ENCODE measurements around the gene MAST2.

GRCh38 chr1:45827256-45827655 is 23.8 kb downstream of the MAST2 start:
- TF ChIP-seq, protein P1, sequence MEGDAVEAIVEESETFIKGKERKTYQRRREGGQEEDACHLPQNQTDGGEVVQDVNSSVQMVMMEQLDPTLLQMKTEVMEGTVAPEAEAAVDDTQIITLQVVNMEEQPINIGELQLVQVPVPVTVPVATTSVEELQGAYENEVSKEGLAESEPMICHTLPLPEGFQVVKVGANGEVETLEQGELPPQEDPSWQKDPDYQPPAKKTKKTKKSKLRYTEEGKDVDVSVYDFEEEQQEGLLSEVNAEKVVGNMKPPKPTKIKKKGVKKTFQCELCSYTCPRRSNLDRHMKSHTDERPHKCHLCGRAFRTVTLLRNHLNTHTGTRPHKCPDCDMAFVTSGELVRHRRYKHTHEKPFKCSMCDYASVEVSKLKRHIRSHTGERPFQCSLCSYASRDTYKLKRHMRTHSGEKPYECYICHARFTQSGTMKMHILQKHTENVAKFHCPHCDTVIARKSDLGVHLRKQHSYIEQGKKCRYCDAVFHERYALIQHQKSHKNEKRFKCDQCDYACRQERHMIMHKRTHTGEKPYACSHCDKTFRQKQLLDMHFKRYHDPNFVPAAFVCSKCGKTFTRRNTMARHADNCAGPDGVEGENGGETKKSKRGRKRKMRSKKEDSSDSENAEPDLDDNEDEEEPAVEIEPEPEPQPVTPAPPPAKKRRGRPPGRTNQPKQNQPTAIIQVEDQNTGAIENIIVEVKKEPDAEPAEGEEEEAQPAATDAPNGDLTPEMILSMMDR (IDR thresholded peaks at IDR 0.05), result no peak
- no peak for TF ChIP-seq POLR2A (IDR thresholded peaks at IDR 0.05)

Data from heart left ventricle (tissue), 13 donors.